HEK293 (cell line): Measurements from ENCODE around the gene MGST3.
A peak's percentile ranks its signal among the peaks of the same experiment; 100 is the strongest.

Experiments used
- GLIS1 ChIP-seq: fragments of 450-650 bp; formaldehyde crosslinking; IDR thresholded peaks from 2 replicates; pipeline ENCODE4 v1.5.1; 2016; ENCODE audit warnings: missing biosample characterization, missing genetic modification characterization
- KLF7 ChIP-seq: fragments of 450-650 bp; formaldehyde crosslinking; IDR thresholded peaks from 2 replicates; pipeline ENCODE4 v1.5.1; 2016; ENCODE audit warnings: missing biosample characterization, missing genetic modification characterization, borderline replicate concordance
- OVOL3 ChIP-seq: fragments of 450-650 bp; formaldehyde crosslinking; IDR thresholded peaks from 2 replicates; pipeline ENCODE4 v1.5.1; 2016; ENCODE audit warnings: missing biosample characterization, missing genetic modification characterization
- SP3 ChIP-seq: fragments of 450-650 bp; formaldehyde crosslinking; IDR thresholded peaks from 2 replicates; pipeline ENCODE4 v1.5.1; 2016; ENCODE audit warnings: missing biosample characterization, missing genetic modification characterization
- ZBTB20 ChIP-seq: fragments of 450-650 bp; formaldehyde crosslinking; IDR thresholded peaks from 2 replicates; pipeline ENCODE4 v1.5.1; 2016; ENCODE audit warnings: missing biosample characterization, missing genetic modification characterization
- ZBTB21 ChIP-seq: fragments of 450-650 bp; formaldehyde crosslinking; IDR thresholded peaks from 2 replicates; pipeline ENCODE4 v1.5.1; 2017; ENCODE audit warnings: missing biosample characterization, missing genetic modification characterization
- ZBTB7A ChIP-seq: fragments of 450-650 bp; formaldehyde crosslinking; IDR thresholded peaks from 2 replicates; pipeline ENCODE4 v1.5.1; 2016; ENCODE audit warnings: low read depth, missing biosample characterization, missing genetic modification characterization
- ZFP37 ChIP-seq: fragments of 450-650 bp; formaldehyde crosslinking; IDR thresholded peaks from 2 replicates; pipeline ENCODE4 v1.5.1; 2016; ENCODE audit warnings: missing biosample characterization, missing genetic modification characterization
- ZNF114 ChIP-seq: fragments of 450-650 bp; formaldehyde crosslinking; IDR thresholded peaks from 2 replicates; pipeline ENCODE4 v1.5.0; 2017; ENCODE audit warnings: missing biosample characterization, missing genetic modification characterization
- ZNF2 ChIP-seq: fragments of 450-650 bp; formaldehyde crosslinking; IDR thresholded peaks from 2 replicates; pipeline ENCODE4 v1.5.1; 2016; ENCODE audit warnings: missing biosample characterization, missing genetic modification characterization
- ZNF274 ChIP-seq, 2 experiments: fragments of 200-500 bp in 1 of 2; fragments of 450-650 bp in 1 of 2; sonication (Bioruptor generic) in 1 of 2; formaldehyde crosslinking in 1 of 2; IDR thresholded peaks; 2 replicates each; pipeline versions ENCODE4 v1.5.1 to v1.6.1; 2014 to 2016; ENCODE audit warnings: borderline replicate concordance in 1 of 2, inconsistent platforms in 1 of 2, low read length in 1 of 2, missing biosample characterization in 1 of 2, missing genetic modification characterization in 1 of 2
- ZNF335 ChIP-seq: fragments of 450-650 bp; formaldehyde crosslinking; conservative IDR thresholded peaks from 2 replicates; pipeline ENCODE4 v1.5.1; 2016; ENCODE audit warnings: missing biosample characterization, missing genetic modification characterization
- ZNF391 ChIP-seq: fragments of 450-650 bp; formaldehyde crosslinking; IDR thresholded peaks from 2 replicates; pipeline ENCODE4 v1.5.1; 2016; ENCODE audit warnings: low read depth, missing biosample characterization, missing genetic modification characterization, borderline replicate concordance
- ZNF394 ChIP-seq: fragments of 450-650 bp; formaldehyde crosslinking; IDR thresholded peaks from 2 replicates; pipeline ENCODE4 v1.5.1; 2016; ENCODE audit warnings: missing biosample characterization, missing genetic modification characterization, mild to moderate bottlenecking, moderate library complexity, borderline replicate concordance
- ZNF416 ChIP-seq: fragments of 450-650 bp; formaldehyde crosslinking; IDR thresholded peaks from 2 replicates; pipeline ENCODE4 v1.5.1; 2016; ENCODE audit warnings: missing biosample characterization, missing genetic modification characterization
- ZNF555 ChIP-seq: fragments of 450-650 bp; formaldehyde crosslinking; conservative IDR thresholded peaks from 2 replicates; pipeline ENCODE4 v1.5.1; 2017; ENCODE audit warnings: missing biosample characterization, mild to moderate bottlenecking, missing genetic modification characterization, inconsistent platforms
- ZNF561 ChIP-seq: fragments of 450-650 bp; IDR thresholded peaks from 2 replicates; pipeline ENCODE4 v1.5.1; 2018; ENCODE audit warnings: missing biosample characterization, missing genetic modification characterization, borderline replicate concordance
- ZNF600 ChIP-seq: fragments of 450-650 bp; formaldehyde crosslinking; IDR thresholded peaks from 2 replicates; pipeline ENCODE4 v1.5.1; 2016; ENCODE audit warnings: missing biosample characterization, missing genetic modification characterization
- ZNF610 ChIP-seq: fragments of 450-650 bp; formaldehyde crosslinking; IDR thresholded peaks from 2 replicates; pipeline ENCODE4 v1.5.1; 2016; ENCODE audit warnings: missing biosample characterization, missing genetic modification characterization, borderline replicate concordance
- ZNF654 ChIP-seq: fragments of 450-650 bp; formaldehyde crosslinking; IDR thresholded peaks from 2 replicates; pipeline ENCODE4 v1.5.1; 2016; ENCODE audit warnings: low read depth, missing biosample characterization, missing genetic modification characterization
- ZNF701 ChIP-seq: fragments of 450-650 bp; formaldehyde crosslinking; IDR thresholded peaks from 2 replicates; pipeline ENCODE4 v1.5.1; 2016; ENCODE audit warnings: missing biosample characterization, missing genetic modification characterization
- ZNF76 ChIP-seq: fragments of 450-650 bp; formaldehyde crosslinking; IDR thresholded peaks from 2 replicates; pipeline ENCODE4; 2016; ENCODE audit warnings: low read depth, missing biosample characterization, missing genetic modification characterization, borderline replicate concordance
- ZNF792 ChIP-seq: fragments of 450-650 bp; formaldehyde crosslinking; IDR thresholded peaks from 2 replicates; pipeline ENCODE4 v1.5.1; 2016; ENCODE audit warnings: missing biosample characterization, missing genetic modification characterization
- ZXDB ChIP-seq: fragments of 450-650 bp; formaldehyde crosslinking; IDR thresholded peaks from 2 replicates; pipeline ENCODE4 v1.5.1; 2016; ENCODE audit warnings: missing biosample characterization, missing genetic modification characterization
- TF ChIP-seq, protein P1 (sequence below): fragments of 450-650 bp; formaldehyde crosslinking; IDR thresholded peaks from 2 replicates; pipeline ENCODE4 v1.5.1; 2016; ENCODE audit warnings: missing biosample characterization, missing genetic modification characterization
- TF ChIP-seq, protein P2 (sequence below): fragments of 450-650 bp; formaldehyde crosslinking; IDR thresholded peaks from 2 replicates; pipeline ENCODE4 v1.5.1; 2016; ENCODE audit warnings: missing biosample characterization, missing genetic modification characterization, borderline replicate concordance
- TF ChIP-seq, protein P3 (sequence below): fragments of 450-650 bp; formaldehyde crosslinking; optimal IDR thresholded peaks from 2 replicates; pipeline ENCODE3; 2016; ENCODE audit warnings: missing biosample characterization, mild to moderate bottlenecking, missing genetic modification characterization
- TF ChIP-seq, protein P4 (sequence below): fragments of 450-650 bp; formaldehyde crosslinking; IDR thresholded peaks from 2 replicates; pipeline ENCODE4 v1.5.1; 2016; ENCODE audit warnings: missing biosample characterization, missing genetic modification characterization

MGST3 gene

DNA sequence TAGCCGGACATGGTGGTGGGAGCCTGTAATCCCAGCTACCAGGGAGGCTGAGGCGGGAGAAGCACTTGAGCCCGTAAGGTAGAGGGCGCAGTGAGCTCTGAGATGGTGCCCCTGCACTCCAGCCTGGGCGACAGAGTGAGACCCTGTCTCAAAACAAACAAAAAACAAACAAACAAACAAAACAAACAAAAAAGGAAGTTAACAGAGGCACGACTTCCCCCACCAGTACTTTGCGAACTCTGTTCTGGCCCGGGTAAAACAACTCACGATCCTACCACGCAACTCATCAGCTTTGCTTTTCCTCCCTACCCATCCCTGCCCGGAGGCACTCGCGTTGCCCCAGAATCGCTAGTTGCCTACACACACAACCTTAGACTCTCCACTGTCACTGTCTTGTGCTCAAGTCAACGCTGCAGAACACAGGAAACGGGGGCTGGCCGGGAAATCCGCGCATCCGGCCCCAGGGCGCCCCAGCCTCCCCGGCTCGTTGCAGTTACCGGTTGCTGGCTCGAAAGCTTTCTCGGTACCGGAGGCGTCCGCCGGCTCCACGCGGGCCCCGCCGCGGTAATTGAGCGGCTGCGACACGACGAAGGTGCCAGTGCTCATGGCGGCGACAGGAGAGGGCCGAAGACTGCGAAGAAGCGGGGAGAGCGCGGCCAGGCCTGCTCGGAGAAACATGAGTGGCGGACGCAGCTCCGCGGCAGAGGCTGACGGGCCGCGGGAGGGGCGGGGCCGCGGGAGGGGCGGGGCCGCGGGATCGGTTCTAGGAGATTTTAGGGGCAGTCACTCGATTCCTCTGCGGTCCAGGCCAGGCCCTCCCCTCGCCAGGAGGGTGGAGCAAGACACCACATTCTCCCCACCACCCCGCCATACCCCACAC is 67.1 kb downstream of the MGST3 start, which contains the start of gene ALDH9A1 (continued):
- no peak for TF ChIP-seq ZNF114 (tag by site-specific recombination)
- TF ChIP-seq ZNF600 (tag by site-specific recombination) = peak; percentile 98
- TF ChIP-seq ZNF76 (tag by site-specific recombination) = peak; percentile 90
- no peak for TF ChIP-seq GLIS1 (tag by site-specific recombination)
- peak; percentile 75 for TF ChIP-seq SP3 (tag by site-specific recombination)
- no peak for TF ChIP-seq ZNF416 (tag by site-specific recombination)
- TF ChIP-seq OVOL3 (tag by site-specific recombination) = peak; percentile 60
- TF ChIP-seq ZBTB21 = no peak
- TF ChIP-seq, protein P1, sequence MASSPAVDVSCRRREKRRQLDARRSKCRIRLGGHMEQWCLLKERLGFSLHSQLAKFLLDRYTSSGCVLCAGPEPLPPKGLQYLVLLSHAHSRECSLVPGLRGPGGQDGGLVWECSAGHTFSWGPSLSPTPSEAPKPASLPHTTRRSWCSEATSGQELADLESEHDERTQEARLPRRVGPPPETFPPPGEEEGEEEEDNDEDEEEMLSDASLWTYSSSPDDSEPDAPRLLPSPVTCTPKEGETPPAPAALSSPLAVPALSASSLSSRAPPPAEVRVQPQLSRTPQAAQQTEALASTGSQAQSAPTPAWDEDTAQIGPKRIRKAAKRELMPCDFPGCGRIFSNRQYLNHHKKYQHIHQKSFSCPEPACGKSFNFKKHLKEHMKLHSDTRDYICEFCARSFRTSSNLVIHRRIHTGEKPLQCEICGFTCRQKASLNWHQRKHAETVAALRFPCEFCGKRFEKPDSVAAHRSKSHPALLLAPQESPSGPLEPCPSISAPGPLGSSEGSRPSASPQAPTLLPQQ (tag by site-specific recombination) = peak; percentile 49; the same call in 1 of the 2 replicates
- no peak for TF ChIP-seq ZNF792
- TF ChIP-seq ZNF654 (tag by site-specific recombination) = peak; percentile 18; the same call in 1 of the 2 replicates
- TF ChIP-seq ZNF274 (IDR thresholded peaks at IDR 0.05; ENCODE audit: low read length) = no peak
- TF ChIP-seq ZNF274 (tag by site-specific recombination; IDR thresholded peaks at IDR 0.05; ENCODE audit: borderline replicate concordance) = no peak
- peak; percentile 29; the same call in 1 of the 2 replicates for TF ChIP-seq ZBTB7A (tag by site-specific recombination)
- TF ChIP-seq ZNF2 (tag by site-specific recombination) = peak; percentile 84
- no peak for TF ChIP-seq ZNF555 (tag by site-specific recombination)
- peak; percentile 62; the same call in 1 of the 2 replicates for TF ChIP-seq ZNF391 (tag by site-specific recombination)
- TF ChIP-seq ZXDB (tag by site-specific recombination) = peak; percentile 98
- peak; percentile 95 for TF ChIP-seq ZFP37 (tag by site-specific recombination)
- TF ChIP-seq ZNF701 (tag by site-specific recombination) = no peak
- TF ChIP-seq, protein P2, sequence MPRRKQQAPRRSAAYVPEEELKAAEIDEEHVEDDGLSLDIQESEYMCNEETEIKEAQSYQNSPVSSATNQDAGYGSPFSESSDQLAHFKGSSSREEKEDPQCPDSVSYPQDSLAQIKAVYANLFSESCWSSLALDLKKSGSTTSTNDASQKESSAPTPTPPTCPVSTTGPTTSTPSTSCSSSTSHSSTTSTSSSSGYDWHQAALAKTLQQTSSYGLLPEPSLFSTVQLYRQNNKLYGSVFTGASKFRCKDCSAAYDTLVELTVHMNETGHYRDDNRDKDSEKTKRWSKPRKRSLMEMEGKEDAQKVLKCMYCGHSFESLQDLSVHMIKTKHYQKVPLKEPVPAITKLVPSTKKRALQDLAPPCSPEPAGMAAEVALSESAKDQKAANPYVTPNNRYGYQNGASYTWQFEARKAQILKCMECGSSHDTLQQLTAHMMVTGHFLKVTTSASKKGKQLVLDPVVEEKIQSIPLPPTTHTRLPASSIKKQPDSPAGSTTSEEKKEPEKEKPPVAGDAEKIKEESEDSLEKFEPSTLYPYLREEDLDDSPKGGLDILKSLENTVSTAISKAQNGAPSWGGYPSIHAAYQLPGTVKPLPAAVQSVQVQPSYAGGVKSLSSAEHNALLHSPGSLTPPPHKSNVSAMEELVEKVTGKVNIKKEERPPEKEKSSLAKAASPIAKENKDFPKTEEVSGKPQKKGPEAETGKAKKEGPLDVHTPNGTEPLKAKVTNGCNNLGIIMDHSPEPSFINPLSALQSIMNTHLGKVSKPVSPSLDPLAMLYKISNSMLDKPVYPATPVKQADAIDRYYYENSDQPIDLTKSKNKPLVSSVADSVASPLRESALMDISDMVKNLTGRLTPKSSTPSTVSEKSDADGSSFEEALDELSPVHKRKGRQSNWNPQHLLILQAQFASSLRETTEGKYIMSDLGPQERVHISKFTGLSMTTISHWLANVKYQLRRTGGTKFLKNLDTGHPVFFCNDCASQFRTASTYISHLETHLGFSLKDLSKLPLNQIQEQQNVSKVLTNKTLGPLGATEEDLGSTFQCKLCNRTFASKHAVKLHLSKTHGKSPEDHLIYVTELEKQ (tag by site-specific recombination) = no peak
- TF ChIP-seq ZBTB20 = peak; percentile 78
- TF ChIP-seq ZNF335 (tag by site-specific recombination) = peak; percentile 86
- TF ChIP-seq ZNF610 = peak; percentile 75; the same call in 1 of the 2 replicates
- peak; percentile 16 for TF ChIP-seq ZNF561 (tag by site-specific recombination)
- 0 out of 2 replicates have a peak, but pooled peaks have one; percentile 7 for TF ChIP-seq KLF7 (tag by site-specific recombination)
- TF ChIP-seq, protein P3, sequence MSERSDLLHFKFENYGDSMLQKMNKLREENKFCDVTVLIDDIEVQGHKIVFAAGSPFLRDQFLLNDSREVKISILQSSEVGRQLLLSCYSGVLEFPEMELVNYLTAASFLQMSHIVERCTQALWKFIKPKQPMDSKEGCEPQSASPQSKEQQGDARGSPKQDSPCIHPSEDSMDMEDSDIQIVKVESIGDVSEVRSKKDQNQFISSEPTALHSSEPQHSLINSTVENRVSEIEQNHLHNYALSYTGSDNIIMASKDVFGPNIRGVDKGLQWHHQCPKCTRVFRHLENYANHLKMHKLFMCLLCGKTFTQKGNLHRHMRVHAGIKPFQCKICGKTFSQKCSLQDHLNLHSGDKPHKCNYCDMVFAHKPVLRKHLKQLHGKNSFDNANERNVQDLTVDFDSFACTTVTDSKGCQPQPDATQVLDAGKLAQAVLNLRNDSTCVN (tag by site-specific recombination) = peak; percentile 76
- TF ChIP-seq, protein P4, sequence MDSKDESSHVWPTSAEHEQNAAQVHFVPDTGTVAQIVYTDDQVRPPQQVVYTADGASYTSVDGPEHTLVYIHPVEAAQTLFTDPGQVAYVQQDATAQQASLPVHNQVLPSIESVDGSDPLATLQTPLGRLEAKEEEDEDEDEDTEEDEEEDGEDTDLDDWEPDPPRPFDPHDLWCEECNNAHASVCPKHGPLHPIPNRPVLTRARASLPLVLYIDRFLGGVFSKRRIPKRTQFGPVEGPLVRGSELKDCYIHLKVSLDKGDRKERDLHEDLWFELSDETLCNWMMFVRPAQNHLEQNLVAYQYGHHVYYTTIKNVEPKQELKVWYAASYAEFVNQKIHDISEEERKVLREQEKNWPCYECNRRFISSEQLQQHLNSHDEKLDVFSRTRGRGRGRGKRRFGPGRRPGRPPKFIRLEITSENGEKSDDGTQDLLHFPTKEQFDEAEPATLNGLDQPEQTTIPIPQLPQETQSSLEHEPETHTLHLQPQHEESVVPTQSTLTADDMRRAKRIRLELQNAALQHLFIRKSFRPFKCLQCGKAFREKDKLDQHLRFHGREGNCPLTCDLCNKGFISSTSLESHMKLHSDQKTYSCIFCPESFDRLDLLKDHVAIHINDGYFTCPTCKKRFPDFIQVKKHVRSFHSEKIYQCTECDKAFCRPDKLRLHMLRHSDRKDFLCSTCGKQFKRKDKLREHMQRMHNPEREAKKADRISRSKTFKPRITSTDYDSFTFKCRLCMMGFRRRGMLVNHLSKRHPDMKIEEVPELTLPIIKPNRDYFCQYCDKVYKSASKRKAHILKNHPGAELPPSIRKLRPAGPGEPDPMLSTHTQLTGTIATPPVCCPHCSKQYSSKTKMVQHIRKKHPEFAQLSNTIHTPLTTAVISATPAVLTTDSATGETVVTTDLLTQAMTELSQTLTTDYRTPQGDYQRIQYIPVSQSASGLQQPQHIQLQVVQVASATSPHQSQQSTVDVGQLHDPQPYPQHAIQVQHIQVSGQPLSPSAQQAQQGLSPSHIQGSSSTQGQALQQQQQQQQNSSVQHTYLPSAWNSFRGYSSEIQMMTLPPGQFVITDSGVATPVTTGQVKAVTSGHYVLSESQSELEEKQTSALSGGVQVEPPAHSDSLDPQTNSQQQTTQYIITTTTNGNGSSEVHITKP (tag by site-specific recombination) = peak; percentile 97
- TF ChIP-seq ZNF394 (tag by site-specific recombination) = peak; percentile 57; the same call in 1 of the 2 replicates
